Activated CD4-positive, alpha-beta T cell treated with anti-CD3 and anti-CD28 coated beads, Interleukin-2, amount 50 U/mL, for 48 hours (primary cell): ENCODE data around the gene TPI1.

ENCODE experiments used
- DNase-seq, 2 experiments: peaks; one replicate each; pipeline ENCODE4 v3.0.0-alpha.2; 2020

Gene TPI1

GRCh38 chr12:6828781-6829535 is 38.4 kb upstream of the TPI1 start:
- DNase-seq = peak; percentile 38 to 44

- DNase-seq = no peak
These were observed 37.7 kb upstream of the TPI1 start for GRCh38 chr12:6829536-6830220.

- DNase-seq = no peak
These were observed 36.9 kb upstream of the TPI1 start for GRCh38 chr12:6830286-6830890.

- DNase-seq = no peak
These were observed 36.3 kb upstream of the TPI1 start for GRCh38 chr12:6830999-6831398.

- DNase-seq = no peak
These were observed 35.8 kb upstream of the TPI1 start for GRCh38 chr12:6831450-6831995.

GRCh38 chr12:6832125-6832524 is 35.2 kb upstream of the TPI1 start:
- DNase-seq = no peak

- DNase-seq = no peak
These were observed 34.0 kb upstream of the TPI1 start for GRCh38 chr12:6833189-6833890.

GRCh38 chr12:6834254-6834653 is 33.1 kb upstream of the TPI1 start:
- DNase-seq = no peak

GRCh38 chr12:6834873-6835272 is 32.5 kb upstream of the TPI1 start:
- DNase-seq = no peak

- DNase-seq = no peak
These were observed 30.5 kb upstream of the TPI1 start for GRCh38 chr12:6836851-6837250.

- DNase-seq = no peak
These were observed 29.8 kb upstream of the TPI1 start for GRCh38 chr12:6837370-6838060.

- no peak for DNase-seq
These were observed 28.5 kb upstream of the TPI1 start for GRCh38 chr12:6838854-6839253.

- no peak for DNase-seq
These were observed 27.7 kb upstream of the TPI1 start for GRCh38 chr12:6839482-6840201.

- DNase-seq = no peak
These were observed 27.0 kb upstream of the TPI1 start for GRCh38 chr12:6840330-6840729.

GRCh38 chr12:6840761-6841515 is 26.4 kb upstream of the TPI1 start, which contains the start of gene GNB3:
TSS of gene GNB3 (plus strand) at chr12:6840925. CDS start at chr12:6841288, 363 bp downstream.
- DNase-seq = no peak

GRCh38 chr12:6842075-6842474 is 25.3 kb upstream of the TPI1 start:
- DNase-seq = no peak

GRCh38 chr12:6843118-6843902 is 24.0 kb upstream of the TPI1 start:
- DNase-seq = no peak

GRCh38 chr12:6845395-6845794 is 21.9 kb upstream of the TPI1 start:
- DNase-seq = no peak

GRCh38 chr12:6846316-6846869 is 20.9 kb upstream of the TPI1 start:
- DNase-seq = no peak

GRCh38 chr12:6847676-6848075 is 19.7 kb upstream of the TPI1 start:
- no peak for DNase-seq
